GM21619 (cell line): ENCODE measurements around the gene TNC.

Experiments
- ATAC-seq: cut with Tn5 transposase; IDR thresholded peaks from one replicate; pipeline ENCODE4 v1.9.1; 2021; ENCODE audit not compliant: unreplicated experiment

TNC gene

GRCh38 chr9:114981063-114981462, 136.9 kb downstream of the TNC start:
- ATAC-seq, result no peak

GRCh38 chr9:114973216-114973615, 144.7 kb downstream of the TNC start:
- no peak for ATAC-seq

GRCh38 chr9:114972510-114973136, 145.3 kb downstream of the TNC start:
- no peak for ATAC-seq
